Thyroid gland (tissue), 4 donors: Measurements from ENCODE around the gene EIF3L.

Experiments used
- CTCF ChIP-seq, 6 experiments: fragments of 200-600 bp in 3 of 6; fragments of 450-650 bp in 3 of 6; sonication (generic) in 3 of 6; IDR thresholded peaks; one replicate each; pipeline ENCODE4 v1.5.1; 2016 to 2019; ENCODE audit warnings: antibody characterized with exemption in 6 of 6, mild to moderate bottlenecking in 2 of 6, inconsistent platforms in 1 of 6, moderate library complexity in 1 of 6
- POLR2A ChIP-seq, 2 donors: fragments of 450-650 bp; IDR thresholded peaks; one replicate each; pipeline ENCODE4 v1.6.1; 2017; ENCODE audit warnings: antibody characterized with exemption in 2 of 2, mild to moderate bottlenecking in 2 of 2, moderate library complexity in 1 of 2

- TF ChIP-seq CTCF (IDR thresholded peaks at IDR 0.05) (no peak), POLR2A (IDR thresholded peaks at IDR 0.05) (no peak)
Observed at GRCh38 chr22:37852418-37852817, 3.2 kb downstream of the EIF3L start.
